ENCODE results near the gene POLD3. TPM values are rescaled to one million over a fixed set of nuclear protein-coding genes. Genes with fewer than 3 reads are reported as not detected.
A peak's percentile ranks its signal among the peaks of the same experiment; 100 is the strongest.

POLD3 gene
- total RNA-seq, 2 experiments from 2014 or later, result 56.6 to 62.7 TPM

GRCh38 chr11:74603845-74604244 lies 11.5 kb downstream of the POLD3 start:
- CTCF ChIA-PET, result no interaction called here
- Mint-ChIP-seq H3K9me3 (ENCODE audit: low read depth) (no peaks in the 10 kb centered on the region), H3K27me3 (no peaks in the 10 kb centered on the region), H3K27ac (no peak overlapping the region), H3K36me3 (peaks cover 22% of the 10 kb centered on the region), H3K4me3 (no peak overlapping the region), H3K4me1 (peaks cover 2% of the 10 kb centered on the region)
- DNase-seq (no peak), ATAC-seq (no peak)

GRCh38 chr11:74604311-74604710 lies 11.9 kb downstream of the POLD3 start:
- Mint-ChIP-seq H3K27me3 (no peaks in the 10 kb centered on the region), H3K4me1 (peaks cover 2% of the 10 kb centered on the region), H3K9me3 (ENCODE audit: low read depth) (no peaks in the 10 kb centered on the region), H3K4me3 (no peak overlapping the region), H3K27ac (no peak overlapping the region), H3K36me3 (peaks cover 22% of the 10 kb centered on the region)
- no peak for ATAC-seq
- no peak for DNase-seq
- CTCF ChIA-PET, result no interaction called here

DNA sequence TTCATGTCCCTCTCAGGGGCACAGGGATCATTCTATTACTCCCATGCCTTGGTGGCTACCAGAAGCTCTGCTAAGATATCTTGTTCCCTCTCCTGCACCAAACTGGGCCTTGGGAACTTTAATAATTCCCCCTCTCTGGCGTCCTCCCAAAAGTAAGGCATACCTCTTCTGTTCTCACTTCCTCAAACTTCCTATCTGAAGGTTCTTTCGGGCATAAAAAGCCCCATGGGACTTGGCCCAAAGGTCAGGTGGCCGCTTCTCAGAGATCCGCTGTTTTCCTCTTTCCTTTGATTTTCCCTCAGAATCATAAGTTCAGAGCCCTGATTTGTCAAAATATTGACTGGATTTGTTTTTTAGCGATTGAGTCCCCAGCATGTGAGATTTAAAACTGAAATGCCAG lies 13.0 kb downstream of the POLD3 start:
- DNase-seq (no peak), ATAC-seq (no peak)
- peaks cover 26% of the 10 kb centered on the region for H3K36me3 Mint-ChIP-seq
- H3K27me3 Mint-ChIP-seq, result no peaks in the 10 kb centered on the region
- no peak overlapping the region for H3K27ac Mint-ChIP-seq
- no peak overlapping the region for H3K4me3 Mint-ChIP-seq
- CTCF ChIA-PET, result interaction anchor here (1.1 kb wide), 1 partner anchor 12 kb away, joined by 3 read pairs; no protein-coding TSS in a partner anchor
- H3K9me3 Mint-ChIP-seq (ENCODE audit: low read depth), result no peaks in the 10 kb centered on the region
- peaks cover 2% of the 10 kb centered on the region for H3K4me1 Mint-ChIP-seq

- H3K27ac Mint-ChIP-seq, result peak overlapping the region; percentile 50
- DNase-seq, result no peak
These were observed 16.0 kb downstream of the POLD3 start for GRCh38 chr11:74608431-74608830.

DNA sequence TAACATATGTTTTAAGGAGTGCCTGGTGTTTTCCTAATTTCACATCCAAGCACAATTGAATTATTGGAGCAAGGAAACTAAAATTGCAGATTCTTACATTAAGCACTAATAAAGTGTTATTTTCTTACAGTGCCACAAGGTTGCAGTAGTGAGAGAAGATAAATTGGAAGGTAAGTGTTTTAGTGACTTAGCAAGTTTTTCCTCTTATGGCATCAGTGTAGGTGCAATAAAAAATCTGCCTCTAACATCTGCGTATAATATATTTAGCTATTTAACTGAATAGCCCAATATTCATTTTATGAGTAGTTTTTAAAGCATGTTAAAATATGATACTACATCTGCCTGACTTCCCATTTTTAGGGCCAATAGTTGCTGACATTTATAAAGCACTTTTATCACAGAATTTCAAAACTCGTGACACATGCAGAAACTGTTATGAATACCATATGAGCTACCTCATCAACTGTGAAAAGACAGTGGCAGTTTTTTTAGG lies 19.0 kb downstream of the POLD3 start:
- no peak overlapping the region for H3K27ac Mint-ChIP-seq
- H3K36me3 Mint-ChIP-seq, result peaks cover 28% of the 10 kb centered on the region
- H3K4me1 Mint-ChIP-seq, result peaks cover 2% of the 10 kb centered on the region
- no peak for DNase-seq
- no peak overlapping the region for H3K4me3 Mint-ChIP-seq
- CTCF ChIA-PET, result interaction anchor here (1.0 kb wide), 1 partner anchor 9 kb away, joined by 5 read pairs; no protein-coding TSS in a partner anchor
- H3K9me3 Mint-ChIP-seq (ENCODE audit: low read depth), result no peaks in the 10 kb centered on the region
- no peaks in the 10 kb centered on the region for H3K27me3 Mint-ChIP-seq
- ATAC-seq, result no peak

More at GRCh38 chr11:74608431-74608830, 16.0 kb downstream of the POLD3 start:
- Mint-ChIP-seq H3K27me3 (no peaks in the 10 kb centered on the region), H3K4me1 (peaks cover 2% of the 10 kb centered on the region), H3K9me3 (ENCODE audit: low read depth) (no peaks in the 10 kb centered on the region), H3K36me3 (peaks cover 35% of the 10 kb centered on the region), H3K4me3 (no peak overlapping the region)
- CTCF ChIA-PET, result interaction anchor here (1.2 kb wide), 1 partner anchor 16 kb away, joined by 3 read pairs; no protein-coding TSS in a partner anchor
- no peak for ATAC-seq

GRCh38 chr11:74612877-74613276 lies 20.5 kb downstream of the POLD3 start:
- Mint-ChIP-seq H3K4me1 (peaks cover 2% of the 10 kb centered on the region), H3K9me3 (ENCODE audit: low read depth) (no peaks in the 10 kb centered on the region), H3K36me3 (peaks cover 30% of the 10 kb centered on the region), H3K27ac (no peak overlapping the region), H3K27me3 (no peaks in the 10 kb centered on the region), H3K4me3 (no peak overlapping the region)
- CTCF ChIA-PET, result no interaction called here
- DNase-seq, result no peak
- ATAC-seq, result no peak

- ATAC-seq (no peak), DNase-seq (no peak)
- Mint-ChIP-seq H3K4me3 (no peak overlapping the region), H3K27ac (no peak overlapping the region), H3K9me3 (ENCODE audit: low read depth) (no peaks in the 10 kb centered on the region), H3K27me3 (no peaks in the 10 kb centered on the region), H3K36me3 (peaks cover 31% of the 10 kb centered on the region), H3K4me1 (no peaks in the 10 kb centered on the region)
- CTCF ChIA-PET, result no interaction called here
These were observed 22.9 kb downstream of the POLD3 start for GRCh38 chr11:74615311-74615710.

DNA sequence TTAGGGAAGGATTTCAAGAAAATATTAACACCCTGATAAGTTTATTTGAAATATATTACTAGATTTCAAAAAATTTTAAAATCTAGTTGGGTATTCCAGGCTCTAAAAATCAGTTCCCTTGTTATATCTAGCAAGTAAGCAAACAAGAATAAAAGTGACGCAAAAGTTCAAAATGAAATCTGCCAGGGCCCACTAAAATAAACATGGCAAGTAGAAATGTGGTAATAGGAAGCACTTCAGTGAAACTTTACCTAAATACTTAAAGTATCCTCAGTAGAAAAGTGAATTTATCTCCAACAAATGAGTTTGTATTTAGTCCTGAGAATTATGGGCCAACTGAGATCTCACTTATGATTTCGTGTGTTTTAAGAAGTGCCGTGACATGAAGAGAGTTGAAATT lies 23.6 kb downstream of the POLD3 start:
- Mint-ChIP-seq H3K27ac (no peak overlapping the region), H3K4me3 (no peak overlapping the region), H3K9me3 (ENCODE audit: low read depth) (no peaks in the 10 kb centered on the region), H3K36me3 (peaks cover 38% of the 10 kb centered on the region), H3K27me3 (no peaks in the 10 kb centered on the region), H3K4me1 (no peaks in the 10 kb centered on the region)
- ATAC-seq, result no peak
- CTCF ChIA-PET, result no interaction called here
- no peak for DNase-seq

GRCh38 chr11:74620531-74620930 lies 28.1 kb downstream of the POLD3 start:
- Mint-ChIP-seq H3K27ac (no peak overlapping the region), H3K27me3 (no peaks in the 10 kb centered on the region), H3K4me1 (no peaks in the 10 kb centered on the region), H3K4me3 (no peak overlapping the region), H3K36me3 (peaks cover 47% of the 10 kb centered on the region), H3K9me3 (ENCODE audit: low read depth) (no peaks in the 10 kb centered on the region)
- no peak for DNase-seq
- CTCF ChIA-PET, result no interaction called here
- no peak for ATAC-seq

DNA sequence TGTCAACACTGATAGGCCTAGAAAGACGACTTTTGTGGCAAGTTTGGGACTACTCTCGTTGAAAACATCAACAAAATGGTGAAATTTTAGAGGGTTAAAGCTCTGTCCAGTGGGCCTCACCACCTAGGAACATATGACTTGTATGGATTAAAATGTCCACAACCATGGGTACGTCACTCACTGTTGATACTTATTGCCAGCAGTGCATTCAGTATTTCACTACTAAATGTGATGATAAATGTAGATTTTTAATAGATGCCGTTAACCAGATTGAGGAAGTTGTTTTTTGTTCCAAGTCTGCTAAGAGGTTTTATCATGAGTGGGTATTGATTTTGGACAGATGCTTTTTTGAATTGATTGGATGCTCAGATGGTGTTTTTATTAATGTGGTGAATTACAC lies 33.7 kb downstream of the POLD3 start:
- no peak for DNase-seq
- Mint-ChIP-seq H3K9me3 (ENCODE audit: low read depth) (no peaks in the 10 kb centered on the region), H3K4me1 (no peaks in the 10 kb centered on the region), H3K4me3 (no peak overlapping the region), H3K27me3 (no peaks in the 10 kb centered on the region), H3K36me3 (peaks cover 52% of the 10 kb centered on the region), H3K27ac (no peak overlapping the region)
- CTCF ChIA-PET, result interaction anchor here (1.1 kb wide), 1 partner anchor 114 kb away, joined by 3 read pairs; no protein-coding TSS in a partner anchor
- ATAC-seq, result no peak

DNA sequence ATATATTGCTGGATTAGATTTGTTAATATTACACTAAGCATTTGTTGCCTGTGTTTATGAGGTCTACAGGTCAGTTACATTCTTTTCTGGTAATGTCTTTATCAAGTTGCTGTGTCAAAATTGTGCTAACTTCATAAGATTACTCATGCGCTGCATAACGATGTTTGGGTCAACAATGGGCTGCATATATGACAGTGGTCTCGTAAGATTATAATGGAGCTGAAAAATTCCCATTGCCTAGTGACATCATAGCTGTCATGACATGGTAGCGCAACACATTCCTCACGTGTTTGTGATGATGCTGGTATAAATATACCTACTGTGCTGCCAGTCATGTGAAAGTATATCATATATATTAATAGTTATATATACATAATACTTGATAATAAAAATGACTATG lies 34.2 kb downstream of the POLD3 start:
- Mint-ChIP-seq H3K4me3 (no peak overlapping the region), H3K27ac (no peak overlapping the region), H3K27me3 (no peaks in the 10 kb centered on the region), H3K9me3 (ENCODE audit: low read depth) (no peaks in the 10 kb centered on the region), H3K36me3 (peaks cover 50% of the 10 kb centered on the region), H3K4me1 (peaks cover under 1% of the 10 kb centered on the region)
- ATAC-seq (no peak), DNase-seq (no peak)
- CTCF ChIA-PET, result no interaction called here

DNA sequence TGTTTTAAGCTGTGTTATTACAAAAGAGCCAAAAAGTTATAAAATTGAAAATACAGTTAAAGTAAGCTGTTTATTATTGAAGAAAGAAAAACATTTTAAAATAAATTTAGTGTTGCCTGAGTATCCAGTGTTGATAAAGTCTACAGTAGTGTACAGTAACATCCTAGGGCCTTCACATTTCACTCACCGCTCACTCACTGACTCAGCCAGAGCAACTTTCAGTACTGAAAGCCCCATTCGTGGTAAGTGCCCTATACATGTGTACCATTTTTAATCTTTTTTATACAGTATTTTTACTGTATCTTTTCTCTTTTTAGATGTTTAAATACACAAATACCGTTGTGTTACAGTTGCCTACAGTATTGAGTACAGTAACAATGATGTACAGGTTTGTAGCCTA lies 35.0 kb downstream of the POLD3 start:
- no peak for DNase-seq
- Mint-ChIP-seq H3K4me1 (peaks cover 2% of the 10 kb centered on the region), H3K4me3 (no peak overlapping the region), H3K27me3 (no peaks in the 10 kb centered on the region), H3K36me3 (peaks cover 50% of the 10 kb centered on the region), H3K27ac (no peak overlapping the region), H3K9me3 (ENCODE audit: low read depth) (no peaks in the 10 kb centered on the region)
- CTCF ChIA-PET, result no interaction called here
- no peak for ATAC-seq

DNA sequence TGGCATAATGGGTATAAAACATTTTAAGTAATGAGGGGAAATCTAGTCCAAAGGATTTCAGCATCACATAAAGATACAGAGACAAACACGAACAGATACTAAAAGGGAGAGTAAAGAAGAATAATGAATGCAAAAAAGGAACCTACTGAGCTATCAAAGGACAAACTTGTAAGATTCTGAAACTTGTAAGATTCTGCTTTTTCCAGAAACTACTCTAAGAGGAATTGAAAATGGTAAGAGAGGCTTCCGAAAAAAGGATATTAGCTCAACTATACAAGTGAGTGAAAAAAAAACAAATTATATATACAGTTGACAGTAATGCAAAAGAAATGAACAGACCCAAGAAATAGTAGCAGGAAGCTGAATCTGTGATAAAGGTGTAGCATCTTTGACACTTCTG lies 37.7 kb downstream of the POLD3 start:
- no peak overlapping the region for H3K27ac Mint-ChIP-seq
- CTCF ChIA-PET, result no interaction called here
- no peaks in the 10 kb centered on the region for H3K27me3 Mint-ChIP-seq
- peaks cover 2% of the 10 kb centered on the region for H3K4me1 Mint-ChIP-seq
- no peak for ATAC-seq
- H3K9me3 Mint-ChIP-seq (ENCODE audit: low read depth), result no peaks in the 10 kb centered on the region
- no peak overlapping the region for H3K4me3 Mint-ChIP-seq
- peaks cover 68% of the 10 kb centered on the region for H3K36me3 Mint-ChIP-seq
- DNase-seq, result no peak

DNA sequence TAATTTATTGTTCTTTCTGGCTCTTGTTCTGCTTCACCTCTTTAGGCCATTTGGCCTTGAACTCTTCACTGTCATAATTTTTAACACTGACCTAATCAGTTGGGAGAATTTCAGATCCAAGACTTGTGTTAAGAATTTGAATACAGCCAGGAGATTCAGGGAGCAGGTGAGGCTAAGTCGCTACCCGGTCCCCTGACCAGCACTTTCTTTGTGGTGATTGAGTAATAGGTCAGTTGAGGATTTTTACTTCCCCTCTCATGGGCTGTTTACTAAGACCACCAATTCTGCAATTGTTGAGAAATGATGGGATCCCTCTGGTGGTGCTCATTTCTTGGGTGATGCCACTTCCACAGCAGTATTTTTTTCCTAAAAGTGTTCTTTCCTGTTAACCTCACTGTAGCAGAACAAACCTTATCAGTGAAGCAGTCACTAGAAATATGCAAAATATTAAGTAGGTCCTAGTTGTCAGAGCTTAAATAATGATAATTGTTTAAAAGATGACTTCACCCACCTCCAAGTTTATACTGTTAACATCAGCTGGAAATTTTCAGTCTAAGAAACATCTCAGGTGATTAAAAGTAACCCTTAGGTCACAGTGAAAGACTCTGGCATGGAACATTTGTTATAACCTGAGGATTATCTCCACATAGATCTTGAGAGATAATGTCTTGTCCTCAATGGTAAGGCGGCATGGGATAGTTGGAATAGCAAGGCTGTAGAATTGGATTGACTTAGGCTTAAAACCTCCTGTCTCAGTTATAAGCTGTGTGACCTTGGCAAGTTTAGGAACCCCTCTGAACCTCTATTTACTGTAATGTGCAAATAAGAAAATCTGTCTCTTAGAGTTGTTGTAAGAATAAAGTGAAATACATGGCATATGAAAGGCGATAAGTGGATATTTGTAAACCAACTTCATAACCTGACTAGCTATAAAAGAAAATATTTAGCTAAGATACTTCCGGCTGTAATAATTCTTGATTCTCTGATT lies 41.3 kb downstream of the POLD3 start:
- no peak overlapping the region for H3K4me3 Mint-ChIP-seq
- peaks cover 75% of the 10 kb centered on the region for H3K36me3 Mint-ChIP-seq
- peaks cover 13% of the 10 kb centered on the region for H3K4me1 Mint-ChIP-seq
- no peaks in the 10 kb centered on the region for H3K9me3 Mint-ChIP-seq (ENCODE audit: low read depth)
- no peak for DNase-seq
- ATAC-seq, result no peak
- CTCF ChIA-PET, result no interaction called here
- no peaks in the 10 kb centered on the region for H3K27me3 Mint-ChIP-seq
- no peak overlapping the region for H3K27ac Mint-ChIP-seq

Data from activated CD8-positive, alpha-beta memory T cell treated with anti-CD3 and anti-CD28 coated beads, Interleukin-2, amount 10 ng/mL, durations not matched to agents 7 days and 5 days (primary cell).